Activated naive CD8-positive, alpha-beta T cell (primary cell): ENCODE data around the gene RPLP1.
A peak's percentile ranks its signal among the peaks of the same experiment; 100 is the strongest.
"Not testable (repeated sequence)": the region's sequence is repeated elsewhere in the genome, so short reads cannot be mapped to it uniquely, and the experiment has no call there.

Source experiments
- H3K27ac Mint-ChIP-seq: one replicate; pipeline ENCODE4 v1.8.0; 2021; ENCODE audit warnings: mixed read lengths
- H3K27me3 Mint-ChIP-seq: one replicate; pipeline ENCODE4 v1.8.0; 2021; ENCODE audit warnings: mixed read lengths
- H3K36me3 Mint-ChIP-seq: one replicate; pipeline ENCODE4 v1.8.0; 2021; ENCODE audit warnings: mixed read lengths
- H3K4me1 Mint-ChIP-seq: one replicate; pipeline ENCODE4 v1.8.0; 2021; ENCODE audit warnings: low read depth, mixed read lengths
- H3K4me3 Mint-ChIP-seq: one replicate; pipeline ENCODE4 v1.8.0; 2021; ENCODE audit warnings: mild to moderate bottlenecking, mixed read lengths
- H3K9me3 Mint-ChIP-seq: one replicate; pipeline ENCODE4 v1.8.0; 2021; ENCODE audit warnings: low read depth, mixed read lengths

Gene RPLP1

GRCh38 chr15:69424001-69424400 lies 28.6 kb upstream of the RPLP1 start:
- no peak overlapping the region for H3K4me3 Mint-ChIP-seq
- no peak overlapping the region for H3K27ac Mint-ChIP-seq
- peaks cover 2% of the 10 kb centered on the region for H3K27me3 Mint-ChIP-seq
- no peaks in the 10 kb centered on the region for H3K36me3 Mint-ChIP-seq
- no peaks in the 10 kb centered on the region for H3K4me1 Mint-ChIP-seq
- no peaks in the 10 kb centered on the region for H3K9me3 Mint-ChIP-seq

- Mint-ChIP-seq H3K4me1 (no peaks in the 10 kb centered on the region), H3K36me3 (no peaks in the 10 kb centered on the region), H3K4me3 (no peak overlapping the region), H3K27me3 (peaks cover 2% of the 10 kb centered on the region), H3K27ac (no peak overlapping the region), H3K9me3 (no peaks in the 10 kb centered on the region)
Observed at GRCh38 chr15:69424748-69425413, 27.7 kb upstream of the RPLP1 start.

- H3K27ac Mint-ChIP-seq, result no peak overlapping the region
- H3K9me3 Mint-ChIP-seq, result no peaks in the 10 kb centered on the region
- no peak overlapping the region for H3K4me3 Mint-ChIP-seq
- H3K4me1 Mint-ChIP-seq, result no peaks in the 10 kb centered on the region
- H3K27me3 Mint-ChIP-seq, result no peaks in the 10 kb centered on the region
- H3K36me3 Mint-ChIP-seq, result no peaks in the 10 kb centered on the region
Observed at GRCh38 chr15:69433831-69434230, 18.8 kb upstream of the RPLP1 start.

- Mint-ChIP-seq H3K4me3 (no peak overlapping the region), H3K36me3 (no peaks in the 10 kb centered on the region), H3K4me1 (no peaks in the 10 kb centered on the region), H3K9me3 (no peaks in the 10 kb centered on the region), H3K27me3 (no peaks in the 10 kb centered on the region), H3K27ac (no peak overlapping the region)
Observed at GRCh38 chr15:69434238-69434637, 18.4 kb upstream of the RPLP1 start.

- Mint-ChIP-seq H3K27ac (no peak overlapping the region), H3K9me3 (no peaks in the 10 kb centered on the region), H3K36me3 (no peaks in the 10 kb centered on the region), H3K4me1 (no peaks in the 10 kb centered on the region), H3K4me3 (no peak overlapping the region), H3K27me3 (no peaks in the 10 kb centered on the region)
Observed at GRCh38 chr15:69434679-69435078, 17.9 kb upstream of the RPLP1 start.

- no peak overlapping the region for H3K27ac Mint-ChIP-seq
Observed at GRCh38 chr15:69435985-69436384, 16.6 kb upstream of the RPLP1 start.

GRCh38 chr15:69436951-69437350 lies 15.7 kb upstream of the RPLP1 start:
- Mint-ChIP-seq H3K9me3 (no peaks in the 10 kb centered on the region), H3K36me3 (no peaks in the 10 kb centered on the region), H3K27me3 (no peaks in the 10 kb centered on the region), H3K27ac (no peak overlapping the region), H3K4me1 (no peaks in the 10 kb centered on the region), H3K4me3 (no peak overlapping the region)

More at GRCh38 chr15:69435985-69436384, 16.6 kb upstream of the RPLP1 start:
- H3K4me1 Mint-ChIP-seq, result no peaks in the 10 kb centered on the region
- no peaks in the 10 kb centered on the region for H3K36me3 Mint-ChIP-seq
- no peak overlapping the region for H3K4me3 Mint-ChIP-seq
- H3K27me3 Mint-ChIP-seq, result no peaks in the 10 kb centered on the region
- no peaks in the 10 kb centered on the region for H3K9me3 Mint-ChIP-seq

- no peaks in the 10 kb centered on the region for H3K9me3 Mint-ChIP-seq
- no peak overlapping the region for H3K4me3 Mint-ChIP-seq
- peaks cover 11% of the 10 kb centered on the region for H3K4me1 Mint-ChIP-seq
- no peaks in the 10 kb centered on the region for H3K27me3 Mint-ChIP-seq
- no peaks in the 10 kb centered on the region for H3K36me3 Mint-ChIP-seq
- H3K27ac Mint-ChIP-seq, result no peak overlapping the region
Observed at GRCh38 chr15:69439623-69440022, 13.0 kb upstream of the RPLP1 start.

GRCh38 chr15:69443032-69443611 lies 9.5 kb upstream of the RPLP1 start:
- Mint-ChIP-seq H3K4me3 (no peak overlapping the region), H3K27me3 (no peaks in the 10 kb centered on the region), H3K36me3 (no peaks in the 10 kb centered on the region), H3K27ac (peak overlapping the region; percentile 78), H3K9me3 (no peaks in the 10 kb centered on the region), H3K4me1 (peaks cover 12% of the 10 kb centered on the region)

- Mint-ChIP-seq H3K9me3 (no peaks in the 10 kb centered on the region), H3K4me3 (no peak overlapping the region), H3K4me1 (peaks cover 12% of the 10 kb centered on the region), H3K36me3 (no peaks in the 10 kb centered on the region), H3K27me3 (no peaks in the 10 kb centered on the region), H3K27ac (no peak overlapping the region)
Observed at GRCh38 chr15:69444686-69445085, 7.9 kb upstream of the RPLP1 start.

DNA sequence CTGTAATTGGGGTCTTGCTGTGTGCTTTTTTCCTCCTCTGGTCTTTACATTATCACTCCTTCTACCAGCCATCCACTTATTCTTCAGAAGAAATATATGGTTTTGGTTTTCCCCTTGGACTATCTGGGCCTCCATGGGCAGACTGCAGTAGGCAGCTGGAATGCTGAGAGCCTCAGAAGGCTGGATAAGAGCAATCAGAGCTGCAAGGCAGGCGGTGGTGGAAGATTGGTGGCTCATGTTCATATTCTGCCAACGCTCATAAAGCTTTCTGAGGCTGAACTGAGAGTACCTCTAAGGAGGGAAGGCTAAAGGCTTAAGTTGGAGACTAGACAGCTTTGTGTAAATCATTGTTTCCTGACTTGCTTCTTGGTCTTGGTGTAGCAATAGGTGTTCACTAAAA lies 5.7 kb upstream of the RPLP1 start:
- Mint-ChIP-seq H3K27ac (no peak overlapping the region), H3K27me3 (no peaks in the 10 kb centered on the region), H3K36me3 (no peaks in the 10 kb centered on the region), H3K4me3 (no peak overlapping the region), H3K9me3 (no peaks in the 10 kb centered on the region), H3K4me1 (peaks cover 15% of the 10 kb centered on the region)

DNA sequence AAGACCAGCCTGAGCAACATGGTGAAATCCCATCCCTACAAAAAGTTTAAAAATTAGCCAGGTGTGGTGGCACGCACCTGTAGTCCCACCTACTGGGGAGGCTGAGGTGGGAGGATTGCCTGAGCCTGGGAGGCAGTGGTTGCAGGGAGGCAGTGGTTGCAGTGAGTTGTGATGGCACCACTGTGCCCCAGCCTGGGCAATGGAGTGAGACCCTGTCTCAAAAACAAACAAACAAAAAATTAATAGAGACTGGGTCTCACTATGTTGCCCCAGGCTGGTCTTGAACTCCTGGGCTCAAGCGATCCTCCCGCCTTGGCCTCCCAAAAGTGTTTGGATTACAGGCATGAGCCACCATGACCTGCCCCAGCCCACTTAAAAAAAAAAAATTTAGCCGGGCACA lies 2.4 kb upstream of the RPLP1 start:
- not testable (repeated sequence) for H3K9me3 Mint-ChIP-seq, H3K27me3 Mint-ChIP-seq, H3K27ac Mint-ChIP-seq, H3K4me3 Mint-ChIP-seq
- H3K36me3 Mint-ChIP-seq, result peaks cover 18% of the 10 kb centered on the region
- H3K4me1 Mint-ChIP-seq, result peaks cover 19% of the 10 kb centered on the region

- Mint-ChIP-seq H3K27ac (peak overlapping the region; percentile 99), H3K4me3 (peak overlapping the region; percentile 99), H3K9me3 (no peaks in the 10 kb centered on the region), H3K4me1 (peaks cover 28% of the 10 kb centered on the region), H3K36me3 (peaks cover 22% of the 10 kb centered on the region), H3K27me3 (no peaks in the 10 kb centered on the region)
Observed at GRCh38 chr15:69450968-69451695, 1.5 kb upstream of the RPLP1 start.

DNA sequence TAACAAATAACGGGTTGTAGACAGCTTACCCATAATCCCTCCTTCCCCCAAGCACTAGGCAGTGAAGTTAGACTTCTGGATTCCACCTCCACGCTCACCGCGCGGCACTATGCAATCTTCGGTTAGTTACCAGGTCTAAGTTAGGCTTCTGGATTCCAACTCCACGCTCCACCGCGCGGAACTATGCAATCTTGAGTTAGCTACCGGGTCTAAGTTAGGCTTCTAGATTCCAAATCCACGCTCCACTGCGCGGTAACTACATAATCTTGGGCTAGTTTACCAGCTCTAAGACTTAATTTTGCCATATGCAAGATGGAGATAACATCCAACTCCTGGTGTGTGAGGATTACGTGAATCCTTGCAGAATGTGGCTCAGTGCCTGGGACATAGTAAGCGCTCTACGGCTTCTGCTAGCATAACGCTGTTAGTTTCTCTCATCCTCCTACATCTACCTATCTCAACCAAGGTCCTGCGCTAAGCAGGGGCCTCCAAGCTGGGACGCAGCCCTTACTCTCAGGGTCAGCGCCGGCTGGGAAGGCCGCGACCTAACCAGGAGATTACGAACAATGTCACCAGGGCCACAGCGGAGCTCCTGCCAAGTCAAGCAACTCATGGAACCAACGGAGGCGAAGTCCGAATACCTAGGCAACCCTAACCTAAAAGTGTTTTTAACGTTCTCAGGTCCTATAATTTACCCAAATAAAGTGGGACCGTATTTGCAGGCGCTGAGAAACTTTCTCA lies 497 bp upstream of the RPLP1 start:
- Mint-ChIP-seq H3K9me3 (no peaks in the 10 kb centered on the region), H3K4me1 (peaks cover 31% of the 10 kb centered on the region), H3K4me3 (peak overlapping the region; percentile 99), H3K36me3 (peaks cover 25% of the 10 kb centered on the region), H3K27me3 (no peaks in the 10 kb centered on the region), H3K27ac (peak overlapping the region; percentile 99)

- H3K4me3 Mint-ChIP-seq, result peak overlapping the region; percentile 99
- H3K27ac Mint-ChIP-seq, result peak overlapping the region; percentile 99
- H3K36me3 Mint-ChIP-seq, result peaks cover 31% of the 10 kb centered on the region
- H3K4me1 Mint-ChIP-seq, result peaks cover 42% of the 10 kb centered on the region
- H3K27me3 Mint-ChIP-seq, result no peaks in the 10 kb centered on the region
- H3K9me3 Mint-ChIP-seq, result no peaks in the 10 kb centered on the region
Observed at GRCh38 chr15:69454953-69455352, 2.3 kb downstream of the RPLP1 start.
